ENCODE measurements around the gene ERC1. TPM values are rescaled to one million over a fixed set of nuclear protein-coding genes. Genes with fewer than 3 reads are reported as not detected.

The ERC1 gene
- total and polyA plus RNA-seq, 9 of the 15 experiments (the other 6 are each of a cell fraction or from before 2014, with no cell fraction given), result 0.74 to 11.8 (median 4.8) TPM

GRCh38 chr12:1171657-1172408, 180.8 kb downstream of the ERC1 start (continued):
- no peak for TF ChIP-seq USF1 (CRISPR knock-in tag; IDR thresholded peaks at IDR 0.05)
- TF ChIP-seq TBL1XR1 (IDR thresholded peaks at IDR 0.05; ENCODE audit: low read length in 2 of 2), result peak in 1 of 2 experiments; percentile 14; a peak in 1 of 4 replicates
- TF ChIP-seq ETV5 (CRISPR knock-in tag; IDR thresholded peaks at IDR 0.05; ENCODE audit: low read depth), result no peak
- TF ChIP-seq ZFP1 (CRISPR knock-in tag; IDR thresholded peaks at IDR 0.05), result no peak
- TF ChIP-seq HES1 (IDR thresholded peaks at IDR 0.05; ENCODE audit: low read depth), result peak; percentile 68; the same call in 1 of the 2 replicates
- TF ChIP-seq MIER1 (IDR thresholded peaks at IDR 0.05; ENCODE audit: low read depth), result no peak
- no peak for TF ChIP-seq ZNF583 (CRISPR knock-in tag; IDR thresholded peaks at IDR 0.05)
- TF ChIP-seq ZBTB2 (IDR thresholded peaks at IDR 0.05), result no peak
- no peak for TF ChIP-seq AFF4 (CRISPR knock-in tag; IDR thresholded peaks at IDR 0.05)
- TF ChIP-seq, protein P1, sequence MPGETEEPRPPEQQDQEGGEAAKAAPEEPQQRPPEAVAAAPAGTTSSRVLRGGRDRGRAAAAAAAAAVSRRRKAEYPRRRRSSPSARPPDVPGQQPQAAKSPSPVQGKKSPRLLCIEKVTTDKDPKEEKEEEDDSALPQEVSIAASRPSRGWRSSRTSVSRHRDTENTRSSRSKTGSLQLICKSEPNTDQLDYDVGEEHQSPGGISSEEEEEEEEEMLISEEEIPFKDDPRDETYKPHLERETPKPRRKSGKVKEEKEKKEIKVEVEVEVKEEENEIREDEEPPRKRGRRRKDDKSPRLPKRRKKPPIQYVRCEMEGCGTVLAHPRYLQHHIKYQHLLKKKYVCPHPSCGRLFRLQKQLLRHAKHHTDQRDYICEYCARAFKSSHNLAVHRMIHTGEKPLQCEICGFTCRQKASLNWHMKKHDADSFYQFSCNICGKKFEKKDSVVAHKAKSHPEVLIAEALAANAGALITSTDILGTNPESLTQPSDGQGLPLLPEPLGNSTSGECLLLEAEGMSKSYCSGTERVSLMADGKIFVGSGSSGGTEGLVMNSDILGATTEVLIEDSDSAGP (CRISPR knock-in tag; IDR thresholded peaks at IDR 0.05), result no peak
- TF ChIP-seq ZNF146 (CRISPR knock-in tag; IDR thresholded peaks at IDR 0.05; ENCODE audit: unreplicated experiment), result no peak
- TF ChIP-seq KAT8 (IDR thresholded peaks at IDR 0.05; ENCODE audit: low read depth), result no peak
- TF ChIP-seq HDAC2 (IDR thresholded peaks at IDR 0.05), result peak; percentile 99
- TF ChIP-seq GMEB1 (CRISPR knock-in tag; IDR thresholded peaks at IDR 0.05), result no peak
- peak; percentile 60 for TF ChIP-seq NCOR1 (IDR thresholded peaks at IDR 0.05)
- TF ChIP-seq, protein P2, sequence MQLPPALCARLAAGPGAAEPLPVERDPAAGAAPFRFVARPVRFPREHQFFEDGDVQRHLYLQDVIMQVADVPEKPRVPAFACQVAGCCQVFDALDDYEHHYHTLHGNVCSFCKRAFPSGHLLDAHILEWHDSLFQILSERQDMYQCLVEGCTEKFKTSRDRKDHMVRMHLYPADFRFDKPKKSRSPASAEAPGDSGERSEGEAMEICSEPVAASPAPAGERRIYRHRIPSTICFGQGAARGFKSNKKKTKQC (CRISPR knock-in tag; IDR thresholded peaks at IDR 0.05), result no peak
- TF ChIP-seq, protein P3, sequence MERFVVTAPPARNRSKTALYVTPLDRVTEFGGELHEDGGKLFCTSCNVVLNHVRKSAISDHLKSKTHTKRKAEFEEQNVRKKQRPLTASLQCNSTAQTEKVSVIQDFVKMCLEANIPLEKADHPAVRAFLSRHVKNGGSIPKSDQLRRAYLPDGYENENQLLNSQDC (CRISPR knock-in tag; IDR thresholded peaks at IDR 0.05), result no peak

Measured in K562 (cell line).